Fibroblast of skin of scalp (primary cell): ENCODE data around the gene FSHB. TPM values are rescaled to one million over a fixed set of nuclear protein-coding genes. Genes with fewer than 3 reads are reported as not detected.
"Not testable (repeated sequence)": the region's sequence is repeated elsewhere in the genome, so short reads cannot be mapped to it uniquely, and the experiment has no call there.

ENCODE experiments used
- DNase-seq: peaks from one replicate; pipeline ENCODE4 v3.0.0-alpha.2; 2013
- polyA plus RNA-seq, 2 experiments: library from polyadenylated mRNA; unstranded; fragments of 120-200 nt; gene quantifications; one replicate each; pipeline ENCODE4 v1.2.1, GENCODE V29; 2013; ENCODE audit not compliant: insufficient read length in 2 of 2

FSHB gene
- polyA plus RNA-seq (2013, experiment 1 of 2; ENCODE audit: insufficient read length) = not detected
- polyA plus RNA-seq (2013, experiment 2 of 2; ENCODE audit: insufficient read length) = not detected

DNA sequence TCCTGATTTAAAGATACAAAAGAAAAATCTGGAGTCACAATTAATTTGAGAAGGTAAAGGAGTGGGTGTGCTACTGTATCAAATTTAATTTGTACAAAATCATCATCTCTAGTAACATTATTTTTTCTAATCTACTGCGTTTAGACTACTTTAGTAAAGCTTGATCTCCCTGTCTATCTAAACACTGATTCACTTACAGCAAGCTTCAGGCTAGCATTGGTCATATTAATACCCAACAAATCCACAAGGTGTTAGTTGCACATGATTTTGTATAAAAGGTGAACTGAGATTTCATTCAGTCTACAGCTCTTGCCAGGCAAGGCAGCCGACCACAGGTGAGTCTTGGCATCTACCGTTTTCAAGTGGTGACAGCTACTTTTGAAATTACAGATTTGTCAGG is at the start of gene FSHB:
TSS of gene FSHB (plus strand) at position 301 of the 400 bp plus-strand sequence. CDS start 889 bp downstream, outside the sequence.
- DNase-seq = no peak

DNA sequence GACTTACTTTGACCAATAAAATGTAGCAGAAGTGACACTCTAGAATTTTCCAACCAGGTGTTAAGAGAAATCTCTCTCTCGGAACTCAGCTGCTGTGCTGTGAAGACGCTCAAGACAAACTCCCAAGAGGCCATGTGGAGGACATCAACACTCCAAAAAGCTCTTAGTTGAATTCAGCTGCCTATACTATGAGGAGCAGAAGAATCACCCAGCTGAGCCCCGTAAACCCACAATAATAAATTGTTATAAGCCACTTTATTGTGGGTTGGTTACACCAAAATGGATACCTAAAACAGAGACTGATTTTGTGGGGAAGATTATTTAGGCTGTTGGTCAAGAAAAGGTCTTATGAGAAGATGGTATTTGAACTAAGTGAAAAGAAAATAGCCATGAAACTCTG is 44.1 kb upstream of the FSHB start:
- no peak for DNase-seq

DNA sequence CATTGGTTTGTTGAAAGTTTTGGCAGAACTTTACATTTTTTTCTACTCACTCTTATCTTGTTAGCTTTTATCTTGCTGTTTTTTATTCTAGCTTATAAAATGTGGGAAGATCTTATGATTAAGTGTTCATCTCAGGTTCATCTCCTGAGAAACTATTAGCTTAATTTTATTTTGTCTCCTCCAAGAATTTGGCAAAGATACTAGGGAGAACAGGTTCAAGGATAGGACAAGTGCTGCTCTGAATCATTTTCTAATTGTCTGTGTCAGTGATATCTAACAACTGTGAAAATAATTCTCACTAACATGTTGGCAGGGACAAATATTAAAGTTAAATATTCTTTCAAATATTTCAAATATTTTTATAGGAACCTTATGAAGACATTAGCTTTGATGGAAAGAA is 38.2 kb upstream of the FSHB start:
- DNase-seq = no peak

DNA sequence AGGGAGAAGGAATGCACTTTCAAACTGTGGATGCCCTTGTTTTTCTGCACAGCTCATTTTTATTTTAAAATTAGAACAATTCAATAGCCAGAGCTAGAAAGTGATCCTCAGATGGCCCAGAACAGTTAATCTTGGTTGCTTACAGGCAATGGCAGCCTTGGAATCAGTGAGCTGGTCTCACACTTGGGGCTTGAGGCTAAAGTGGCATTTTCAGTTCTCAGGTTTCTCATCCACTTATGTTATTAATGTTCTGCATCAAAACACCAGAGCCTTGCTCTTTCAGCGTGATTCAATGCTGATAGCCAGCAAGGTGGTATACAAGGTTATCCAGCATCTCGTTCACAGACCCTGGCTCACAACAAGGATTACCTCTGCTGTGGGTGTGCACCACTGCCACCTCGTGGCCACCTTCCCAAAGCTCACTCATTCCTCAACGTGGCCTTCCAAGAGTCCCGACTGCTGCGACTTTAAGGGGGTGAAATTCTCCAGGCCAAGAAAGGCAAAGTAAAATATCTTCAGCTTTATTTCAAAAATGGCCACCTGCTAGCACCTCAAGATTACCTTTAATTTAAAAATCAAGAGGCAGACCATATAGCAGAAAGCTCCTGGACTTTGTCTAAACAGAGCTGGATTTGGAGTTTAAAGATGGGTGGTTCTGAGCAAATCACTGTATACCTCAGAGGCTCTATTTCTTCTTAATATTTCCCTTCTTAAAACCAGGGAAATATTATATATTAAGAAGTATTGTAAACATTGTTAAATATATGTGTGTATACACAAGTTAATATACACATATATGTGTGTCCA is 34.2 kb upstream of the FSHB start:
- DNase-seq = peak; percentile 32

DNA sequence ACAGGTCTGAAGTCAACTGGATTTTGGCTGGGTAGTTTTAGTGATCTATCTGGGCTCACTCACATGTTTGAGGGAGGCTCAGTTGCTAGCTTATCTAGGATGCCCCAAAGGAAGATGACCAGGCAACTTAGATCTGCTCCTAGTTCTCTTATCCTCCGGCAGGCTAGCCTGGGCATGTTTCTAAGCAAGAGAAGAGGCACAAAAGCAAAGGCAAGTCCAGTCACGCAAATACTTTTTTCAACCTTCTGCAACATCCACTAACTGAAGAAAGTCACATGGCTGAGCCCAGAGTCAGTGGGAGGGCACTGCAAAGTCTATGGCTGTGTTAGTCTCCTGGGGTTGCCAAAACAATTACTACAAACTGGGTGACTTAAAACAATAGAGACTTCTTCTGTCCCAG is 32.9 kb upstream of the FSHB start:
- no peak for DNase-seq

DNA sequence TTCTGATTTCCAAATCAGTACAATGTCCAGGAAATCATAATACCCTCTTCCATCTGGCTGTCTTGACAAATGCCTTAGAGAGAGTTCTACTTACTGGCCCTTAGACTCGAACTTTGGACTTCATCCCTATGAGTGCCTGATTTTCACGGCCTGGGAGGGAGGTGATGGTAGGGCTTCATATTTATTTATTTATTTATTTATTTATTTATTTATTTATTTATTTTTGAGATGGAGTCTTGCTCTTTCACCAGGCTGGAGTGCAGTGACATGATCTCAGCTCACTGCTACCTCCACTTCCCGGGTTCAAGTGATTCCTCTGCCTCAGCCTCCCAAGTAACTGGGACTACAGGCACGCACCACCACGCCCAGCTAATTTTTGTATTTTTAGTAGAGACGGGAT is 27.8 kb upstream of the FSHB start:
- not testable (repeated sequence) for DNase-seq

DNA sequence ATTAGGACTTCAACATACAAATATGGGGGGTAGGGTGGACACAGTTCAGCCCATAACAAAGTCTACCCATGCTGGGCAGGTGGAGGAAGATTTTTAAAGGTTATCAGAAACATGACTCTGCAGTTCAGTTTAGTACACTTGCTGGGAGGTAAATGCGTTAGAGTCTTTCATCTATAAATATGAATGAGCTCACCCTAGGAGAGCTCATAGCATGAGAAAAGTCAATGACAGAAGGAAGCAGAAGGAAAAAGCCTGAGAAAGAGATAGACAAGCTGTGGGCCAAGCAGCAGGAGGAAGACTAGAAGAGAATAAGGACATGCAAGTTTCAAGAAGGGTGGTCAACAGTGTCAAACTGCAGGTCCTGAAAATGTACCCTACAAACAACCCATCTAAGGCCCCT is 27.0 kb upstream of the FSHB start:
- DNase-seq = no peak

DNA sequence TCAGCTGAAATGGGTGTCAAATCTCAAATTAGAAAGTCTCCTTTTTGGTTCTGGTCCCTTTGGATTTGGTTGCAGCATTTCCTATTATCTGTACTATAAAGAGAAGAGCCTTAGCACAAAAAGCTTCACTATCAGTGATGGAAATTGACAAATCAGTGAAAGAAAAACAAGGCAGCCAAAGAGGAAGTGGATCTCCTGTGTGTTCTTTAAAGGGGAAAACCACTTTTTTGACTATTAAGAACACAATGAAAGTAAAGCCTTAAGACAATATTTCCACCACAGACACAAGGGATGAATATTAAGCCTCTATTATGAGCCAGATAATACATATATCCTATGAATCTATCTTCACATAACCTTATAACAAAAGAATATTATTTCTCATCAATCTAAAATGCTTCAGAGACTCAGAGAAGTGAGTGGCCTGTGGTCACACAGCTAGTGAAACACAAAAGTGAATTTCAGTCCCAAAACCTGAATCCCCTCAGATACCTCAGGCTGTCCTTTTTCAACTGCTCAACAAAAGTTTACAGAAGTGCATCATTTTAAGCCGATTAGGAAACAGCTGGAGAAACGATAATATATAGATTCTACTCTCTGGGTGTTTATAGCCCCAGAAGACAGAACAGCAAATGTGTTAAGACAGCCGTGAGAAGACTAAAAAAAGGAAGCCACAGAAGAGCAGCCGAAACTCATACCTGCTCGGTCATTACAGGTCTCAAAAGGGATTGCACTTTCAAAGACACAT is 24.4 kb upstream of the FSHB start:
- no peak for DNase-seq

DNA sequence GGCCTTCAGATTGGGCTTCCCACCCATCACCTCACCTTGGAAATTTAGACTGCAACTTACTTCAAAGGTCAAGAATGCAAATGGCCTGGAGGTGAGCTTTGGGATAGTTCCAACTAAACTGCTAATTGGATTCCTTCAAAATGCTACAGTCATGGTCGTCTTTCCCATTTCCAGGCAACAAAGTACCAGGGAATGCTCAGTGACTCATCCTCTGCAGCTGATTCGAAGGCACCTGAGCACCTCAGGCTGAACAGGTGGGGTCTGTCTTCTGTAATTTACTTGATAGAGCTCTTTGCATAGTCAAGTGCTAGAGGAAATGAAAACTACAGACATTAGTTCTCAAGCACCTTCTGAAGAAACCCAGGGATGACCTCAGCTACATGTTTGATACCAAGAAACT is 20.5 kb upstream of the FSHB start:
- no peak for DNase-seq

DNA sequence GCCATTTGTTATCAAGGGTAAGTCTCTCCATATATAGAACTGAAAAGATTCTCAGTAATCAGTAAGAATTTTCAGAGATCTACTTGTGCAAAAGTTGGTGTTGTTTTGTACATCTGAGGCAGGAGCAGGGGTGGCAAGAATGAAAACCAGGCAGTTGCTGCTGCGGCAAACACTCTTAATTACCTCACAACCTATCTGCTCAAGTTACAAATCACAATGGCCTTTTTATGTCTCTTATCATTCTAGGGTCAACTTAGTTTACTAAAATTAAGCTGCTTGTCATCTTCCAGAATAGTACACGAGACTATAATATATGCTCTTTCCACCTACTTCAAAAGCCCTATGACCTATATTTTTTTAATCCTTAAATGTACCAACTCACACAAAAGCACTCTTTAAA is 14.3 kb upstream of the FSHB start:
- no peak for DNase-seq

DNA sequence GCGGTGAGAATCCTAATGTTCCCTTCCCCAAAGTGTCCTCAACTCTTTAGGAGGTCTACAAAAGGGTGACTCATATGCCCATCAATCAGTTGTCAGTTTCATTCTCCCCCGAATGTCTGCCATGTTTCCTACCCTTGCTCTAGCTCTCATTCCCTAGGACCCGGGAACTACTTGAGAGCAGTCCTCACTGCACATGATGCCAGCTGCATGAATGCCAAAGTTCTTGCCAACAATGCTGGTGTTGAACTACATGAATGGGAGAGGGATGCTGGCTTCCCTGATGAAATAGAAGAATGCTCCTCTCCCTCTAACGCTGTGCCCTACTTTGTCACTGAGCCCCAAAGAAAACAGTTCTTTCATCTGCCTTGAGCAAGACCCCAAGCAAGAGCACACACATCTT is 12.5 kb upstream of the FSHB start:
- no peak for DNase-seq

DNA sequence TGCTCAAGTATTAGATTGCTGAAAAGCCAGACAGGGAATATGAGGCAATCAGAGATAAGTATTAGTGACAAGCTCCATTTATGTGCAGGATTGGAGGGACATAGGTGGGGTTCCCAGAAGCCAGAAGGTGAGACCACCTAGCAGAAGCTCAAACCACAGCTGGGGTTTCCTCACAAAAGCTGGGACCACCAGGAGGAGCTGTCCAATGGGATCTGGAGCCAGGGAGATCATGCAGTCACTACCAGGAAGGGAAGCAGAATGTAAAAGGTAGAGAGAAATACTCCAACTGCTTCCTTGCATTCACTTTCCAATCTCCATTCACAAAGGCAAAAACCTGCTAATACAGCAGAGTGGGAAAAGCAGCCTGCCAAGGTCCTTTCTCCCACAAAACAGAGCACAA is 5.2 kb upstream of the FSHB start:
- no peak for DNase-seq

DNA sequence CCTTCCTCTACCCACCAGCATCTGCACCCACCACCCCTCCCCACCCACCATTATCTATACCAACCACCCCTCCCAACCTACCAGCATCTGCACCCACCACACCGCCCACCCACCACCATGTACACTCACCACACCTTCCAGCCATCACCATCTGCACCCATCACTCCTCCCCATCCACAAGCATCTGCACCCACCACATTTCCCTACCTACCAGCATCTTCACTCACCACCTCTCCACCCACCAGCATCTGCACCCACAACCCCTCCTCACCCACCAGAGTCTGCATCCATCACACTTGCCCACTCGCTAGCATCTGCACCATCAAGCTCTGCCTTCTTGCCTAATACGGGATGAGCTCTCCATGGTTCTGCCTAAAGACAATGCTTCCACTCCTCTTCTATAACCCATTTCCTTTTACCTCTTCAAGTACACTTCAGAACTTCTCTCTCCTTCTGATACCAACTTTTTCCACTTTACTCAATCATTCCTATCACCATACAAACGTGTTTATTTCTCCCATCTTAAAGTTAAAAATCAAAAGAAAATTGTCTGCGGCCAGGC is 2.4 kb upstream of the FSHB start:
- DNase-seq = no peak

DNA sequence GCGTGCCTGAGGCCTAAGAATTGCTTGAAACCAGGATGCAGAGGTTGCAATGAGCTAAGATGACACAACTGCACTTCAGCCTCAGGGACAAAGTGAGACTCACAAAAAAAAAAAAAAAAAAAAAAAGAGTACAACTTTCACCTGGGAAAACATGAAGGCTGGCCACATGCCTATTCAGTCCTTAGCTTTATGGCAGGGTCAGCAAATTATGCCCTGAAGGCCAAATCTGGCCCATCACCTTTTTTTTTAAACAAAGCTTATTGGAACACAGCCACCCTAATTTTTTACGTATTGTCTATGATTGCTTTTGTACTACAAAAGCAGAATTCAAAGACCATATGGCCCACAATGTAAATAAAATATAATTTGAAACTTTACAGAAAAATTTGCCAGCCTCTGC is 8.2 kb downstream of the FSHB start:
- DNase-seq = no peak

DNA sequence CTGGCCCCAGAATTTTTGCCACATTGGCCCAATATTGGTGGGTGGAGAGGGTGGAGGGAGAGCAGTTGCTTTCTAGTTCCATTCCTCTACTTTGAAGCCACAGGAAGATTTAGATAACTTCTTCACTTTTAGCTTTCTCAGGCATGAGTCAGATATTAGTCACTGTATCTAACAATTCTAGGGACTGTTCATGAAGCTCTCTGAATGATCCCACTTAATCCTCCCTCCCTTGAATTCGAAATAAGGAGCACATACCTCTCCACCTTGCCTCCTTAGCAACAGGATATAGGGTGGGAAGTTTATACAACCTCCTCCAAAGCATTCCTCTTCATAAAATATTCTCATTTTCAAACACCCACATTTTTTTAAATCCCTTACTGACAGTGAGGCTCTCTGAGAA is 13.5 kb downstream of the FSHB start:
- DNase-seq = peak; percentile 59

DNA sequence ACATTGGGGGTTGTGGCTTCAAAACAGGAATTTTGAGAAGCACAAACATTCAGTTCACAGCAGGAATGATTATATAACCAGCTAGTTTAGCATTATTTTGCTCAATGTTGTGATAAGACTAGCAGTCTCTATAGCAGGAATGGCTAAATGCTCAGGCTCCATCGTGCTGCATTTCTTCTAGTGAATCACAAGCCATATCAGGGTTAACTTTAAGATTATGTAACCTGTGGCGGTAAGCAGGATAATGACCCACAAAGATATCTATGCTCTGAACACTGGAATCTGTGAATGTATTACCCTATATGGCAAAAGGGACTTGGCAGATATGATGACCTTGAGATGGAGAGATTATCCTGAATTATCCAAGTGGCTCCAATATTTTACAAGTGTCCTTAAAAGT is 14.8 kb downstream of the FSHB start:
- DNase-seq = no peak

DNA sequence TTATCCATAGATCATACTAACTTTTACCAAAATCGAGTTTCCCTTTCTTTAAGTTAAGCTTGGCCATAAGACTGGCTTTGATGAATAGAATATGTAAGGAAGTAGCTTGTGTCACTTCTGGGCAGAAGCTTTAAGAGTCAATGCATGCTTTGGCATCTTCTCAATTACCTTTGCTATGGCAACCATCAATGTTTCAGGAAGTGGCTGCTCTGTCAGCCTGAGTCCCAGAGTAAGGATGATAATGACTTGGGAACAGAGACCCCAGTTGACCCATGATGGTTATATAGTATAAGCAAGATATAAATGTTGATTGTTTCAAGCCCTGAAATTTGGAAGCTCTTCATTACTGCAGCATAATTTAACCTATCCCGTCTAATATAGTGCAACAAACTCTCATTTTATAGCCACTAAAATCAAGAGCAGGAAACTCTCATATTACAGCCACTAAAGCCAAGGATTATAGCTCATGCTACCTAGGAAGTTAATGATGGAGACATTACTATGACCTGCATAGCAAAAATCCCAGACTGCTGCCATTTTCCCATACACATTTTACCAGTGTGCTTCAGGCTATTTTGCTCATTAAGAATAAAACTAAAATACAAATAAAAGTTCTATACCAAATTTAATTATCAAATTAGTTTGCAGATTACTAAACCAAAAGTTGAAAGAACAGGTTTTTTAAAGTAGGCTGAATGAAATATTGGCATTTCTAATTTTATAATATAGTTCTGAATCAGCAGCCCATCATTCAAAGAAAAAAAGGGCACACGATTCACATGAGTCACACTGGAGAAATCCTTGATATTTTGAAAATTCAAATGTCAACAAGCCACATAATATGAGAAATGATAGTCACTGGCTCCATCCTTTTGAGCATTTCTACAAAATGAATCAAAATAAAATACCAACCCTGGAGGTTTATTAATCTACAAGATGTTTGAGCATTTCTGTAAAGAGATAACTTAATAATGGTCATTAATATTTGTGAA is 23.8 kb downstream of the FSHB start:
- DNase-seq = peak; percentile 34

DNA sequence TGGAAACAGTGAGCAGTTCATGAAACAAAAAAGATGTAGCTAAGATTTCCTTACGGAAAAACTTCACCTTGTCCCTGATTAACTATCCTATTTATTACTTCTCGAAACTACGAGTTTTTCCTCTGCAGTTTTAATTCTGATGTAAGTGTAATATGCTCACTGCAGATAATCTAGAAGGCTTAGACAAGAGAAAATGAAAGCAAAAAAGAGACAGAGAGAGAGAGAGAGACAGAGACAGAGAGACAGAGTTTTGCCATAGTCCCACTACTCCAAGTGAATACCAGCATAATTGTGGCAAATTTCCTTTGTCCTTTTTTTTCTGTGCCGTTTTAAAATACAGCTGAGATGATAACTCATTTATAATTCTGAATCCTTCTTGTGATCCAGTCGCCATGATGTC is 24.8 kb downstream of the FSHB start:
- DNase-seq = no peak

DNA sequence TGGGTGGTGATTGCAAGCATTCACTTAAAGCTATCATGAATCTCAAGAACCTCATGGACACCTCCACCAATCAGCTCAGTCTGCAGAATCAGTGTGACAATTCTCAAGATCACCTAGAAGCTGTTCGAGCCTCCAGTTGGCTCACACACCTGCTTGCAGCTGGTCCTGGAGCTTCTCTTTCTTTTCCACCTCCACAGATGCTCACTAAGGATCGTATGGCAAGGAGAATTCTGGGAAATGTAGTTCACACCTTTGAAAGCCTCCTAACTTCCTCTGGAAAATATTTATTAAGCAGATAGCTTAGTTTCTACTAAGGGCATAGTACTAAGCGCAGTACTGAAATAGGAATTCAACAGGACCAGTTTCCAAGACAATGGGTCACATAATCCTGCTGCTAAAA is 26.2 kb downstream of the FSHB start:
- DNase-seq = no peak

DNA sequence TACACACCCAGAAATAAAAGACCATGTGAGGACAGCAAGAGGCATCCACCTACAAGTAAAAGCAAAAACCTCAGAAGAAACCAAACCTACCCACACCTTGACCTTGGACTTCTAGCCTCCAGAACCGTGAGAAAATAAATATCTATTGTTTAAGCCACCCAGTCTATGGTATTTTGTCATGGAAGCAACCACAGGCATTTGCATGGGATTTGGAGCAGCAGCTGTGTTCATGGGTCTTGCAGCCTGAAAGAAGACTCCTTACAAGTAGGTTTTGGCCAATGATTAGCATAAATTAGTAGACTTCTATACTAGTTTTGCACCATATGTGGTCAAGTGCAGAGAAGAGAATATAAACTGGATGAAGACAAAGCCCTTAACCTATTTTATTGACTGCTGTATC is 27.9 kb downstream of the FSHB start:
- no peak for DNase-seq

DNA sequence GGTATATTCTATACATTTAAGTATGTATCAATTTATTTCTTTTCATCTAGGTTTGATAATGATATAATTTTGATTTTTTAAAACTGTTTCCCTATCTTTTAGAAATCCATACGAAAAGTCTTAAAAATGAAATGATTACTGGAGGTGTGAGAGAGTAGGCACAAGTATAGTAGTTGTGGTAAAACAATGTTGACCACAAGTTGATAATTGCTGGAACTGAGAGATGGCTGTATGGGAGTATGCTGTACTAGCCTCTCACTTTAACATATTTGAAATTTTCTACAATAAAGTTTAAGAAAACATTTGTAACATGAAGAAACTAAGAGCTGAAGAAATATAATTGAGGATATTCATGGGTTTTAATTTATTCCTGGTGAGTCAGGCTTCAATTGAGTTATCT is 30.0 kb downstream of the FSHB start:
- no peak for DNase-seq

DNA sequence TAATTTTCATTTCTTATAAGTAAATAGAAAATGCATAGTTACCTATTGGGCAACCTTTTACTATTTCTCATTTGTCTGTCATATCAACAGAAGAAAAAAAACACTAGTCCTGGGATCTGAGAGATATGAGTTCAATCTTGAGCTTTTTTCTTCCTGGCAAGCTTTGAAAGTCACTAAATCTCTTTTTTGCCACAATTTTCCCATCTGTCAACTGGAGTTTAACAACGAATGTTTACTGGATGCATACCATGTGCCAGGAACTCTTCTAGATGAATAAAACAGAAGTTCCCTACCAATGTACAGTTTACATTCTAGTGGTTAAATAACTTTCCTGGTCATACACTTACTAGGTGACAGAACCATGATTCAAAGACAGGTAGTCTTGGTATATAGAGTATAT is 31.0 kb downstream of the FSHB start:
- DNase-seq = no peak
